GM23248 (cell line): ENCODE measurements around the gene C16orf54.

Source experiments
- EZH2 ChIP-seq: fragments of 200-600 bp; sonication (generic); IDR thresholded peaks from 2 replicates; pipeline ENCODE4 v1.6.1; 2018; ENCODE audit warnings: antibody characterized with exemption, mild to moderate bottlenecking; ENCODE audit not compliant: insufficient read depth, poor library complexity, severe bottlenecking
- EZH2phosphoT487 ChIP-seq: fragments of 200-600 bp; sonication (generic); IDR thresholded peaks from 2 replicates; pipeline ENCODE4 v1.6.1; 2018; ENCODE audit warnings: antibody characterized with exemption, moderate library complexity, mild to moderate bottlenecking, low read depth; ENCODE audit not compliant: insufficient read depth

DNA sequence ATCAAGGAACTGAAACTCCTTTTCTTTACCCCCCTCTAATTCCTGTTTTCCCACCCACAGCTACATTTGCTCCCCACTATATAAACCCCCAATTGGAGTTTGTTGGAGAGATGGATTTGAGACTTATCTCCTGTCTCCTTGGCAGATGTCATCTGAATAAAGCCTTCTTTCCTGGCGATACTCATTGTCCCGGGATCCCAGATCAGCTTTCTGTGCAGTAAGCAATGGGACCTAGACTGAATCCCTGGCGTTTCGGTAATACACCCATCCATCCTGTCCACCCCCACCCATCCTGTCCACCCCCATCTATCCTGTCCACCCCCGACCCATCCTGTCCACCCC lies 44.6 kb downstream of the C16orf54 start:
- TF ChIP-seq EZH2 (no peak), EZH2phosphoT487 (no peak)
